ENCODE measurements around the gene PRR14L.
"Not testable (repeated sequence)": the region's sequence is repeated elsewhere in the genome, so short reads cannot be mapped to it uniquely, and the experiment has no call there.

PRR14L gene

DNA sequence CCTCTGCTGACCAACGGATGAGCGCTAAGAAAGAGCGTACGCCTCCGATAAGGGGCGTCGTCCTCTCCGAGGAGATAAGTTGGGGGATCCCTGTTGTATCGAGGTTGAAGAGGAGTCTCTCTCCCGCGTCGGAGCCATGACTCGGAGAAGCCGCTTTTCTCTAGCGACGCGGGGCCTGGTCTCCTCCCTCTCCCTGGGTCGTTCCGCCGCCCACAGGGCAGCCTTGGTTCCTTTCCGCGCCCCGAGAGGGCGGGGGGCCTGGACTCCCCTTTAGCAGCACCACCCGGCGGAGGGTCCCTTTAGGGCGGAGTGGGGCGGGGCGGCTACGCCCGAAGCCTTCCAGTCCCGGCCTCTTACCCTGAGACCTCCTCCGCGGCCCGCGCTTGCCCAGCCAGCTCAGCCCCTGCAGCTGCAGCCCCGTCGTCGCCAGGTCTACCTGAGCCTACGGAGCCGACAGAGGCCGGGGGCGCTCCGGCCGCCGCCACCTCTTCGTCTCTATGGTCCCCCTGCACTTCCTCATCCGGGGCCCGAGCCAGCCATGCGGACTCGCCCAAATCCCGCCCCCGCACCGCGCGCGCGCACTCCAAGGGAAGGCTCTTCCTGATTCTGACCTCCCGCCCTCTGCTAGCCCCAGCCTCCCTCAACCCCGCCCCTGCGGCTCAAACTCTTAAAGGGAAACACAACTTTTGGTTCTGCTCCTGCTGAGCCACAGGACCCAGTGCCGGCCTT, at the start of gene PRR14L:
Gene PRR14L (minus strand): TSS at position 497 of the 729 bp plus-strand sequence. CDS start 11,272 bp downstream, outside the sequence.
- FAIRE-seq = no peak

DNA sequence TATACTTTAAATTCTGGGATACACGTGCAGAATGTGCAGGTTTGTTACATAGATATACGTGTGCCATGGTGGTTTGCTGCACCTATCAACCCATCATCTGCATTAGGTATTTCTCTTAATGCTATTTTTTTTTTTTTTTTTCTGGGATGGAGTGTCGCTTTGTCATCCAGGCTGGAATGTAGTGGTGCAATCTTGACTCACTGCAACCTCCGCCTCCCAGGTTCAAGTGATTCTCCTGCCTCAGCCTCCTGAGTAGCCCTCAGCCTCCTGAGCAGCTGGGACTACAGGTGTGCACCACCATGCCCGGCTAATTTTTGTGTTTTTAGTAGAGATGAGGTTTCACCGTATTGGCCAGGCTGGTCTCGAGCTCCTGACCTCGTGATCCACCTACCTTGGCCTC, 49.4 kb upstream of the PRR14L start:
- not testable (repeated sequence) for FAIRE-seq

DNA sequence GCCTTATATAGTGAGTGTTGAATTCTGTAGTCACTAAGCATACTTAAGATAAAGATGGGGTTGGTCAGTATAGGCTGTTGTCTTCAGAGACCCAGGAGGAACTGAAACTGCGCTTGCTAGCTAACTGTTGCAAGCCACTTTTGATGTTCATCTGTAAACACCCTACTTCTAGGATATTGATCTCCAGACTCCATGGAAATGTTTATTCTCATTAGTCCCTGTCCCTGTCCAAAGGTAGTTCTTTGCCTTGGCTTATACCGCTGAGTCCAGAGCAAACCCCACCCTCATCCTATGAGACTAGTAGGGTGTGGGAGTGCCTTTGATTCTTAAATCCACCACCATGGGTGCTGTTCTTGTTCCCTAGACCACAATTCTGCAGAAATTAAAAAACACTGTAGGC, 40.3 kb upstream of the PRR14L start:
- no peak for FAIRE-seq

DNA sequence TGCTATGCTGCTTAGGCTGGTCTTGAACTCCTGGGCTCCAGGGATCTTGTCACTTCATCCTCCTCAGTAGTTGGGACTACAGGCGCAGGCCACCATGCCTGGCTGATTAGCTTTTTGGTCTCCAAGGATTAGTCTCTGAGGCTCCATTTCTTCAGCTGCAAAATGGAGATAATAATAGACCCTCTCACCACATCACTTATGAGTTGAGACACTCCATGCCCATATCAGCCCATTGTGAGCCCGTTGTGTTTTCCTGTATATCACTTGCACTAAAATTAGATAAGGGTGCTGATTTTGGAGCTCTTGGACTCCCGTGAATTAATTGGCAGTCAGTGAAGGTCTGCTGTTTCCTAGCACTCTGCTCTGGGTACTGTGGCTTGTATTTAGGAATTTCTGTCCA, 39.9 kb upstream of the PRR14L start:
- no peak for FAIRE-seq

DNA sequence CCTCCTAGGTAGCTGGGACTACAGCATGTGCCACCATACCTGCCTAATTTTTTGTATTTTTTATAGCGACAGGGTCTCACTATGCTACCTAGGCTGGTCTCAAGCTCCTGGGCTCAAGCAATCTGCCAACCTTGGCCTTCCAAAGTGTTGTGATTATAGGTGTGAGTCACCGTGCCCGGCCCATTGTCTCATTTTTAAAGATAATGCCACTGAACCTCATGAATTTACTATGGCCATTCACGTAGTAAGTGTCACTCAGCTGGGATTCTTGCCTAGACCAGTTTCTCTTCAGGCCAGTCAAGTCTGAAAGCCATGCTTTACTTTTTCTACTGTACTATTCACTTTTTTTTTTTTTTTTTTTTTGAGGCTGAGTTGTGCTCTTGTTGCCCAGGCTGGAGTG, 26.3 kb upstream of the PRR14L start:
- FAIRE-seq = no peak

DNA sequence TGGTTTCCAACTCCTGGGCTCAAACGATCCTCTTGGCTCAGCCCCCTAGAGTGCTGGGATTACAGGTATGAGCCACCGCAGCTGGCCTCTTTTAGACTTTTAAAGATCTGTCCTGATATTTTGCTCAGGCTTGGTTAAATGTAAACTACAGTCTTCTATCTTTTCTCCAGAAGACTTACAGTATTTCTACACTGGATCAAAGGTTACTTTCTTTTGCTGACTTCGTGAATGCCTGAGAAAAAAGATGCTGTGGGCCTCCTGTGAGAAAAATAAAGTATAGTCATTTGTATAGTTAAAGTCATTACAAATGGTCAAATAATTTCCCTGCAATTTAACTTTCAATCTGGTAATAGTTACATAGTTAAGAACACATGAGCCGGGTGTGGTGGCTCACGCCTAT, 23.5 kb upstream of the PRR14L start:
- FAIRE-seq = no peak

DNA sequence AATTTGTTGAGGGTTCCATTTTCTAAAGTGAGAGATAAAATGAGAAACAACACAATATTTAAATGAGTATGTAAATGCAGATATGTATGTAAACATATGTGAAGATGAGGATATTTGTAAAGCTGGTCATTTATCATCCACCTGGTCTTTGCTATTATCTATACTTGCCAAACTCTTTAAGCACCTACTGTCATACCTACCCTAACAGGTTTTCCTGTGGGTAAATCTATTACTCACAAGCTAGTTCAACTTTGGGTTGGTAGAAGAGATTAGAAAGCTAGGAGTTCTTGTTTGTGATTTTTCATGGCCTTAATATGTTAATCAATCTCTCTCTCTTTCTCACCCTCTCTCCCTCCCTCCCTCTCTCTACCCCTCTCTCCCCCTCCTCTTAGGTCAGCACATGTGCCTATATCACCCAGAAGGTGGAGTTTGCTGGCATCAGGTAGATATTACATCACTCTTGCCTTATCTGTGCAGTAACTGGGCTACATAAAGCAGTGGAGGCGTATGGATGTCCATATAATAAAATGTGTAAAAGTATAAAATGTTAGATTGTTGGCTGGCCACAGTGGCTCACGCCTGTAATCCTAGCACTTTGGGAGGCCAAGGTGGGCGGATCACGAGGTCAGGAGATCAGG, 18.6 kb upstream of the PRR14L start:
- no peak for FAIRE-seq

DNA sequence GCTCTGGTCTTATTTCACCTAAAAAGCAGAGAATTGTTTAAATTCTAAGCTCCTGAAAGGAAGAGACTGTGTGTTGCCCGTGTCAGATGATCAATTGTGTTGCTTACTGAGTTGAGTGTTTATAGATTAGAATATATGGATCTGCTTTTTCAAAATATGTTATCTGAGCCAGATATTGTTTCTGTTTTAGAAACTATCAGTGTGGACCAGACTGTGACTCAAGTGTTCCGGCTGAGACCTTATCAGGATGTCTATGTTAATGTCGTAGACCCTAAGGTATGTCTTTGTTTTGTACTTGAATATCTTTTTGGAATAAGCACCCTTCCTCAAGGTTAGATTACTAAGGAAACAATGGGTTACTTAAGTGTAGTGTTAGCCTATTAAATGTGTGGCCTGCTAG, 14.9 kb upstream of the PRR14L start:
- no peak for FAIRE-seq

DNA sequence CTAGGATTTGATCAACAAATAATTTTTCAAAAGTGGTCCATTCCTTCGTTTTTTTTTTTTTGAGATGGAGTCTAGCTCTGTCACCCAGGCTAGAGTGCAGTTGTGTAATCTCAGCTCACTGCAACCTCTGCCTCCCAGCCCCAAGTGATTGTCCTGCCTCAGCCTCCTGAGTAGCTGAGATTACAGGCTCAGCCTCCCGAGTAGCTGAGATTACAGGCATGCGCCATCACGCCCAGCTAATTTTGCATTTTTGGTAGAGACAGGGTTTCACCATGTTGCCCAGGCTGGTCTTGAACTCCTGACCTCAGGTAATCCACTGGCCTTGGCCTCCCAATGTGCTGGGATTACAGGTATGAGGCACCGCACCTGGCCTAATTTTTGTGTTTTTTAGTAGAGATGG, 8.9 kb upstream of the PRR14L start:
- FAIRE-seq = not testable (repeated sequence)

DNA sequence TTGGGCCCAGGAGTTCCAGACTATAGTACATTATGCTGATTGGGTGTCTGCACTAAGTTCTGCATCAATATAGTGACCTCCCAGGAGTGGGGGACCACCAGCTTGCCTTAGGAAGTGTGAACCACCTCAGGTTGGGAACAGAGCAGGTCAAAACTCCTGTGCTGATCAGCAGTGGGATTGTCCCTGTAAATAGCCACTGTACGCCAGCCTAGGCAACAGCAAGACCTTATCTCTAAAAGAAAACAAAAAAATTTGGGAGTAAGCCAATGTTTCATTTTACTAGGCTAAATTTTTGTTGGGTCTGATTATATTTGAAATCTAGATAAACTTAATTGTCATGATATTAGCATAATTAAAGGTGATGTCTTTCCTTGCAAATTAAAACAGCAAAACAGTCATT, 7.3 kb upstream of the PRR14L start:
- FAIRE-seq = no peak

DNA sequence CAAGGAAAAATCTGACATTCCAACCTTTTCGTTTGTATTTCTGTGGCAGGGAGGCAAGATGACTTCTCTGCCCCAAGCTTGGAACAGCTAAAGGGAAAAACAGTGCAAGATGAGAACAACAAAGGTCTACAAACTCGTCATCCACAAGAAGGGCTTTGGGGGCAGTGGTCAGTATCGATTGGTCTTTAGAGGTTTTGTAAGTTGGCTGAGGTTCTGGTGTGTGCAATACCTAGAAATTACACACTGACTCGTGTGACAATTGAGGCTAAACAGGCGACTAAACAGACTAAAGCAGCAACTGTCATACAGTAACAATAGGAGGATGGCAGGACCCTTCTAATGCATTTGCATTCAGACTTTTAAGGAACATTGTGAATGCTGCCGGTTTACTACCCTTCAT, 4.9 kb upstream of the PRR14L start:
- no peak for FAIRE-seq

DNA sequence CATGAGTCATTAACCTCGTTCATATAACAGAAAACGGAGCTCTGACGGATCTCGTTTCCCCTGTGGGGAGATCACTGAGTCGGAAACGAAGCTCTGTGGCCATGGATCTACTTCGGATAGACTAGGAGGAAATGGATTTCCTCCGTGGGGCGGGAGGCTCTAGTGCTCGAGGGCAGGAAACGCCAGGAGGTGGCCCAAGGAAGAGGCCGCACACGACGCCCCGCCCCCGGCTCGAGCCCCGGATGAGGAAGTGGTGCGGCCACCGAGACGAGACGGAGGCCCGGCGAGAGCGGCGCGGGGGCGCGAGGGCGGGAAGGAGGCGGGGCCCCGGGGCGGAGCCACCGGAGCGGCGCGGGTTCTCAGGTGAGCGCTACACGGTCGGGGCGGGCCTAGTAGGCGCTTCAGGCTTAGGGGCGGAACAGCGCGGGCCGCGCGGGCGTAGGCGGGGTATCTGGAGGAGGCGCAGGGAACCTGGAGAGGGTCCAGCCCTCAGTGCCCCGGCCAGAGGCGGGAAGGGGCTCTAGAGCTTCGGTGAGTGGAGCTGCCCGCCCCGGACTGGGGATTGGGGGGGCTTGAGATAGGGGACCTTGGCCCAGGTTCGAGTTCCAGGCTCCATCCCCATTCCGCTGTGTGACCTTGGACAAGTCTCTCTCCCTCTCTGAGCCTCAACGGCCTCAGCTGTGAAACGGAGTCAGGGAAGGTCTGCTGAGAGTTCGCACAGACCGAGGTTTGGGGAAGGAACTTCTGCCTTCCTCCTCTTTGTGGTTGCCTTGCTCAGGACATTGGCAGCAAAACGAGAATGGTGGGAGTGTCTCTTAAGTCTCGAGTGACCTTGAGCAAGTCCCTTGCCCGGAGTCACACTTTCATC, 3.9 kb upstream of the PRR14L start, which contains the start of gene DEPDC5:
Gene DEPDC5 (plus strand): TSS at position 386 of the 868 bp plus-strand sequence. CDS start 903 bp downstream, outside the sequence.
- FAIRE-seq = no peak

DNA sequence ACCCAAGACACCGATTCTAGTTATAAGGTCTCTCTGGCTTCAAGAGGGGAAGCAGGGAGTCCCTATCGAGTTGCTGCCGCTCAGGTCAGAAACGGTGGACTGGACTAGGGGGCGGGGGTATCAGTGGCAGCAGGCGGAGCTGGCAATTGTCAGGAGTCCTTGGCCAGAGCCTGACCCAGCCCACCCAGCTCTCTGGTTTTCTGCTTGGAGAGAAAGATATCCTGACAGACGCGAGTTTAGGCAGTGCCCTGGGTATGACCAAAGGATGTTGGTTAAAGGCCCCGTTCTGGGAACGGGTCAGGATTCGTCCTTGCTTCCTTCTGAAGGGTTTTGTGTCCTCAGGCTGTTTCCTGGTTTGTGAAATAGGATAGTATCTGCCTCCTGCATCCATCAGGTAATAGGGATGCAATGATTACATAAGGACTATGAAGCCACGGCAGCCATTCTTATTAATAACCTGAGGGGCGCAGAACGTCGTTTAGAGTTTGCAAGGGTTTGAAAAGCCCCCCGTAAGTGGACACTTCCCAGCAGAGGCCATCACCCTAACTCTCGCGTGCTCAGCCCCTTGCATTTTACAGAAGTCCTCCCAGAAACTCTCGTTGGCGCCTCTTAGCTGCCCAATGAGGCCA, 3.2 kb upstream of the PRR14L start:
- FAIRE-seq = no peak

DNA sequence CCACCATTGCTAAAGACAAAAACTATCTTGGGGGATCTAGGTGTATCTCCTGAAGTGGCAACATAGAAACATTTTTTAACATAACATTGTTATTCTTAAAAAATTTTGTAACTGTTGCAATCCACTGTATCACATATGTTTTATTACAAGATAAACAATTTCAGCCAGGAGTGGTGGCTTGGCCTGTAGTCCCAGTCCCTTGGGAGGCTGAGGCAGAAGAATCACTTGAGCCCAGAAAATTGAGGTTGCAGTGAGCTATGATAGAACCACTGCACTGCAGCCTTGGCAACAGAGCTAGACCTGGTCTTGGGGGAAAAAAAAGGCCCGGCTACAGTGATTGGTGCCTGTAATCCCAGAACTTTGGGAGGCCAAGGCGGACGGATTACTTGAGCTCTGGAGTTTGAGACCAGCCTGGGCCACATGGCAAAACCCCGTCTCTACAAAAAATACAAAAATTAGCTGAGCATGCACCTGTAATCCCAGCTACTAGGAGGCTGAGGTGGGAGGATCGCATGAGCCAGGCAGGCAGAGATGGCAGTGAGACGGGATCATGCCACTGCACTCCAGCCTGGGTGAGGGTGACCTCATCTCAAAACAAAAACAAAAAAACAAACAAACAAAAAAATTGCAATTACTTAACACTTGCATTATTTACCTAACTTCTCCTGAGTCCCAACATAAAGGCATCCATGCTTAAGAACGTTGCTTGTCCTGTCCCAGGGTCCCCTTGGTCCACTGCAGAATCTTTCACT, 2.3 kb upstream of the PRR14L start:
- FAIRE-seq = no peak

DNA sequence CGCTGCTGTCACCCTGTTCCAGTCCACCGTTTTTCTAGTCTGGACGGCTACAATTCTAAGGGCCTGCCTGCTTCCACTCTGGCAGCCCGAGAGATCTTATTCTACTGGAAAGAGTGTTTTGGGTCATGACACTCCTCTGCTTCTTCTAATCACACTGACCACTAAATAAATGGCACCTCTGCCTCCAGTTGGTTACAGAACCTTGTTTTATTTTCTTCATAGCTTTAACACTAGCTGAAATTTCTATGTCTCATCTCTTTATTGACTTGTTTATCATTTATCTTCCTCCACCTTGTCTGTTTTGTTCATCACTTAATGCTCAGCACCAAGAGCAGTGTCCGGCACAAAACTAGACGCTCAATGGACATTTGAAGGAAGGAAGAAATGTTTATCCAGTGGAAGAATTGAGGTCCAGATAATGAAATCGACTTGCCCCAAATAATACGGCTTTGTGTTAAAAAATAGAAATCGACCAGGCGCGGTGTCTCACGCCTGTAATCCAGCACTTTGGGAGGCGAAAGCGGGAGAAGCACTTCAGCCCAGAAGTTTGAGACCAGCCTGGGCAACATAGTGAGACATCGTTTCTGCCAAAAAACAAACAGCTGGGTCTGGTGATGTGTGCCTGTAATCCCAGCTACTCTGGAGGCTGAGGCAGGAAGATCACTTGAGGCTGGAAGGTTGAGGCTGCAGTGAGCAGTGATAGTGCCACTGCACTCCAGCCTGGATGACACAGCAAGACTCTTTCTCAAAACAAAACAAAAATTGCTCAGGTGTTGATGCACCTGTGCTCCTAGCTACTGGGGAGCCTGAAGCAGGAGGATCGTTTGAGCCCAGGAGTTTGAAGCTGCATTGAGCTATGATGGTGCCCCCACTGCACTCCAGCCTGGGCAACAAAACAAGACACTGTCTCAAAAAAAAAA, 693 bp upstream of the PRR14L start:
- FAIRE-seq = no peak

DNA sequence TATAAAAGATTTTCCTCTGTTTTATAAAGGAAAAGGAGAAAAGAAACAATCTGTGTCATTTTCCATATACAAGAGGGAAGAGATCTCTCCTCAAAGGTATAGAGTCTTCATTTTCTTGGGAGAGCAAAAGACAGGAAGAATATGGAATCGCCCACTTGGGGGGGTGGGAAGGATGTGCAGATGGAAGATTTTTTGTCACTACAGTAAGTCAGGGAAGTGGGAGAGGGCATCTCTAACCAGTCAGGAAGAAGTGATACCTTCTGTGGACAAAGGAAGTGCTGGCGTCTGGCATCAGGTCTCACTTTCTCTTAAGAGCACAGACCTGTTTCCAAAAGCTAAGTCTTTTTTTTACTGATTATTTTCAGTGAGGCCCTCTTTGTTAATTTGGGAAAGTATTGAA, 1.4 kb downstream of the PRR14L start:
- FAIRE-seq = no peak

DNA sequence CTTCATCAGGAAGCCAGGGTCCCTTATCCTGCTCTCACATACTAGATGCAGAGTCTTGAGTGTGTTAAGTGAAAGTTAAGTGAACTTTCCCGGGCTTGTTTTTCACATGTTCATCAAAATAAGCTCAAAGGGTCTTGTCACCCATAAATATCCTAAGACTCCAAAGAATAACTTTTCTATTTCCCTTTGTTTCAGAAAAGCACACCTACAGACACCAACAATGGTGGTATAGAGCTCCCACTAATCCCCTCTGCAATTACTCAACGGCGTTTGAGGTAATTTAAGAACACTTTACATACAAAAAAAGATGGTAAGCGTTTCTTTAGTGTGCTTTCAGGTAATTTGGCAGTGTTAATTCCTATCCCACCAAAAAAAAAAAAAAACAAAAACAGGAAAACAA, 2.5 kb downstream of the PRR14L start:
- FAIRE-seq = no peak

DNA sequence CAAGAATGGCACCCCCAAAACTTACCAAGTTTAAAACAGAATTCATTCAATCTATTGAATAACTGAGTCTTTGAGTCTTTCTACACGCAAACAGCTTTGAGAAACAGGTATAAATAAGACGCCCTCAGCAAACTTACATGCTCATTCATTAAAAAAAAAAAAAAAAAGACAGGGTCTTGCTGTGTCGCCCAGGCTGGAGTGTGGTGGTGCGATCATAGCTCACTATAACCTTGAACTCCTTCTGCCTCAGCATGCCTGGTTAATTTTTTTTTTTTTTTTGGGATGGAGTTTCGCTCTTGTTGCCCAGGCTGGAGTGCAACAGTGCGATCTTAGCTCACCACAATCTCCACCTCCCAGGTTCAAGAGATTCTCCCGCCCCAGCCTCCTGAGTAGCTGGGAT, 6.1 kb downstream of the PRR14L start:
- FAIRE-seq = no peak

DNA sequence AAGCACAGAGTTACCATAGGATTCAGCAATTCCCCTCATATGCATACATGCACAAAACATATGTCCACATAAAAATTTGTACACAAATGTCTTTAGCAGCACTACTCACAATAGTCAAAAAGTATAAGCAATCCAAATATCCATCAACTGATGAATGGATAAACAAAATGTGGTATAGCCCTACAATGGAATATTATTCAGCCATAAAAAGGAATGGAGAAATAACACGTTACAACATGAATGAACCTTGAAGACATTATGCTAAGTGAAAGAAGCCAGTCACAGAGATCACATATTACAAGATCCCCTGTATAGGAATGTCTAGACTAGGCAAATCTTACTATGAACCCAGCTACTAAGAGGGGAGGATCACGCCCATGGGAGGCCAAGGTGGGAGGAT, 7.2 kb downstream of the PRR14L start:
- no peak for FAIRE-seq

DNA sequence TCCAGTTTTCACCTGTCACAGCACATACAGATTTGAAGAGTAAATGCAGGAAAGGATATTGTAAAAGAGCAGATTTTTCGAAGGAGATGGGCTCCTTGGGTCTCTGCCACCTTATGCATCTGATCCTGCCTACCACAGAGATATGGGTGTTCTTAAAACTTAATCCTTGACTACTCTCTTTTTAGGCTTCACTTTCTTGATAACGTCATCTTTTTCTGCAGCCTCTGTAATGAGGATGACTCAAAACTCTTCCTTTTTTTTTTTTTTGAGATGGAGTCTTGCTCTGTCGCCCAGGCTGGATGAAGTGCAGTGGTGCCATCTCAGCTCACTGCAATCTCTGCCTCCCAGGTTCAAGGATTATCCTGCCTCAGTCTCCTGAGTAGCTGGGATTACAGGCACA, 7.8 kb downstream of the PRR14L start:
- no peak for FAIRE-seq

DNA sequence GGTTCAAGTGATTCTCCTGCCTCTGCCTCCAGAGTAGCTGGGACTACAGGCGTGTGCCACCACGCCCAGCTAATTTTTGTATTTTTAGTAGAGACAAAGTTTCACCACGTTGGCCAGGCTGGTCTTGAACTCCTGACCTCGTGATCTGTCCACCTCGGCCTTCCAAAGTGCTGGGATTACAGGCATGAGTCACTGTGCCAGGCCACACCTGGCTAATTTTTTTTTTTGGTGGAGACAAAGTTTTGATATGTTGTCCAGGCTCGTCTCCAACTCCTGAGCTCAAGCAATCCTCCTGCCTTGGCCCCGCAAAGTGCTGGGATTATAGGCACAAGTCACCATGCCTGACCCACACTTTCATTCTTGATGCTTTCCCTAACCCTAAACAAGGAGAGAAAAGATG, 9.6 kb downstream of the PRR14L start:
- not testable (repeated sequence) for FAIRE-seq

All from TTC549 (cell line).